ENCODE data around the gene CRB3. TPM values are rescaled to one million over a fixed set of nuclear protein-coding genes. Genes with fewer than 3 reads are reported as not detected.

CRB3 gene
- total RNA-seq, 2 donors from 2014 or later = 115 to 118 TPM

DNA sequence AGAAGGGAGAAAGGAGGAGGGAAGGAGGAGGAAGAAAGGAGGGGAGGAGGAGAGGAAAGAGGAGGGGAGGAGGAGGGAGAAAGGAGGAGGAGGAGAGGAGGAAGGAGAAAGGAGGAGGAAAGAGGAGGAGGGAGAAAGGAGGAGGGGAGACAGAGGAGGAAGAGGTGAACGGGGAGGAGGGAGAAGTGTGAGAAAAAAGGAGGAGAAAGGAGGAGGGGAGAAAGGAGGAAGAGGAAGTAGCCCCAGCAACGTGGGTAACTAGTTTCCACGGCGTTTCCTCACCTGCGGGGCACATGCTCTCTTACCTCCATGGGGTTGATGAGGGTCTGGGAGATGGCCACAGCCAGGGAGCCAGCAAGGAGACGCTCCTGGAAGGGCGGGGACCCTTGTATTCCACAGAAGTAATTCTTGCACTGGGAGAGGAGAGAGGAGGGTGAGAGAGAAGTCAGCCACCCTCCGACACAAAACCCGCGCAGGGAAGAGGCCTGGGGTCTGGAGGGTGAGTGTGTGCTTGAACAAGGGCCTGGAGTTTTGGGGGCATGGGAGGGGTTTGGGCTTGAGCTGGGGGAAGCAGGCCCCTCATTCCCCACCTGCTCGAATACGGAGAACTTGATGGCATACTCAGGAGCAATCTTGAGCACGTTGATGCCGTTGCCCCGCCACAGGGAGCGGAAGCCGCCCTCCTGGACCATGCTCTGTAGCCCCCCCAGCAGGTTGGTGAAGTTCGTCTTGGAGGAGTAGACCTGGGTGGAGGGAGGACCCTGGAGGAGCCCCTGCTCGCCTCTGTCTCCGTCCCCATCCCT lies 34.5 kb upstream of the CRB3 start:
- H3K36me3 ChIP-seq = no peaks in the 10 kb centered on the region
- TF ChIP-seq, protein P1, sequence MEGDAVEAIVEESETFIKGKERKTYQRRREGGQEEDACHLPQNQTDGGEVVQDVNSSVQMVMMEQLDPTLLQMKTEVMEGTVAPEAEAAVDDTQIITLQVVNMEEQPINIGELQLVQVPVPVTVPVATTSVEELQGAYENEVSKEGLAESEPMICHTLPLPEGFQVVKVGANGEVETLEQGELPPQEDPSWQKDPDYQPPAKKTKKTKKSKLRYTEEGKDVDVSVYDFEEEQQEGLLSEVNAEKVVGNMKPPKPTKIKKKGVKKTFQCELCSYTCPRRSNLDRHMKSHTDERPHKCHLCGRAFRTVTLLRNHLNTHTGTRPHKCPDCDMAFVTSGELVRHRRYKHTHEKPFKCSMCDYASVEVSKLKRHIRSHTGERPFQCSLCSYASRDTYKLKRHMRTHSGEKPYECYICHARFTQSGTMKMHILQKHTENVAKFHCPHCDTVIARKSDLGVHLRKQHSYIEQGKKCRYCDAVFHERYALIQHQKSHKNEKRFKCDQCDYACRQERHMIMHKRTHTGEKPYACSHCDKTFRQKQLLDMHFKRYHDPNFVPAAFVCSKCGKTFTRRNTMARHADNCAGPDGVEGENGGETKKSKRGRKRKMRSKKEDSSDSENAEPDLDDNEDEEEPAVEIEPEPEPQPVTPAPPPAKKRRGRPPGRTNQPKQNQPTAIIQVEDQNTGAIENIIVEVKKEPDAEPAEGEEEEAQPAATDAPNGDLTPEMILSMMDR (IDR thresholded peaks at IDR 0.05) = no peak
- H3K4me1 ChIP-seq = no peaks in the 10 kb centered on the region
- H3K27ac ChIP-seq = no peak overlapping the region
- no peak for DNase-seq
- intact Hi-C loops (cut with DNase I) = no loop called here
- H3K27me3 ChIP-seq = no peaks in the 10 kb centered on the region
- H3K4me3 ChIP-seq = no peak overlapping the region
- H3K9ac ChIP-seq (ENCODE audit: low read depth in 2 of 2, low read length in 2 of 2) = no peak overlapping the region
- H3K9me3 ChIP-seq = no peaks in the 10 kb centered on the region

DNA sequence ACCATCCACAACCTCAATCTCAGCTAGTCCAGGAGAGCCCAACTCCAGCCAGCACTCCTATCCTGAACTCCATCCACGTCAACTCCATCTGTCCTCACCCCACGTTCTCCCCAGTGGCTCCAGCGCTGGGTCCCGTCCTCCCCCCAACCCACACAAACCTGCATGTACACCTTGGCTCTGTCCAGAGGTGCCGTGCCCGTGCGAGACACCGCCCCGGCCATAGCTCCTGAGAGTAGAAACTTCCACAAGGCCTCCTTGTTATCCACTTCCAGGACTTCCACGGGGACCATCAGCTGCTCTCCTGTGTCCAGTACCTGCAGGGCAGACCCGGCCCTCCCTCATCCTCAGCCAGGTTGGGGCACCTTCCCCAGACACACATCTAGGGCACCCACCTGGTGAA lies 32.2 kb upstream of the CRB3 start:
- intact Hi-C loops (cut with DNase I) = no loop called here
- H3K4me1 ChIP-seq = no peaks in the 10 kb centered on the region
- H3K27ac ChIP-seq = no peak overlapping the region
- H3K27me3 ChIP-seq = no peaks in the 10 kb centered on the region
- no peaks in the 10 kb centered on the region for H3K9me3 ChIP-seq
- no peak overlapping the region for H3K9ac ChIP-seq (ENCODE audit: low read depth in 2 of 2, low read length in 2 of 2)
- H3K36me3 ChIP-seq = no peaks in the 10 kb centered on the region
- DNase-seq = no peak
- TF ChIP-seq, protein P1 (IDR thresholded peaks at IDR 0.05) = no peak
- H3K4me3 ChIP-seq = no peak overlapping the region

DNA sequence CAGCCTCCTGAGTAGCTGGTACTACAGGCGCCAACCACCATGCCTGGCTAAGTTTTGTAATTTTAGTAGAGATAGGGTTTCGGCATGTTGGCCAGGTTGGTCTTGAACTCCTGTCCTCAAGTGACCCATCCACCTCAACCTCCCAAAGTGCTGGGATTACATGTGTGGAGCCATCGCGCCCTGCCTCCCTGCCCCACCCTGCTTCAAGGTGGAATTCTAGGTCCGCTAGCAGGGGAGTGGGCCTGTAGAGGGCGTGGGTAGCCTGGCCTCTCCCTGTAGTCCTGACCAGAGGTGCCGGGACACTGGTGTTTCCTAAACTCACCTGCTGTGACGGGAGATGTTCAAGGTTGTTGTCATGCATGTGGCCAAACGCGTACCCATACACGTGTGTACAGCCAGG lies 30.9 kb upstream of the CRB3 start:
- Histone ChIP-seq H3K9me3 (no peaks in the 10 kb centered on the region), H3K9ac (ENCODE audit: low read depth in 2 of 2, low read length in 2 of 2) (no peak overlapping the region), H3K4me3 (no peak overlapping the region), H3K27ac (no peak overlapping the region), H3K4me1 (no peaks in the 10 kb centered on the region), H3K27me3 (no peaks in the 10 kb centered on the region), H3K36me3 (no peaks in the 10 kb centered on the region)
- intact Hi-C loops (cut with DNase I) = no loop called here
- TF ChIP-seq, protein P1 (IDR thresholded peaks at IDR 0.05) = no peak
- no peak for DNase-seq

DNA sequence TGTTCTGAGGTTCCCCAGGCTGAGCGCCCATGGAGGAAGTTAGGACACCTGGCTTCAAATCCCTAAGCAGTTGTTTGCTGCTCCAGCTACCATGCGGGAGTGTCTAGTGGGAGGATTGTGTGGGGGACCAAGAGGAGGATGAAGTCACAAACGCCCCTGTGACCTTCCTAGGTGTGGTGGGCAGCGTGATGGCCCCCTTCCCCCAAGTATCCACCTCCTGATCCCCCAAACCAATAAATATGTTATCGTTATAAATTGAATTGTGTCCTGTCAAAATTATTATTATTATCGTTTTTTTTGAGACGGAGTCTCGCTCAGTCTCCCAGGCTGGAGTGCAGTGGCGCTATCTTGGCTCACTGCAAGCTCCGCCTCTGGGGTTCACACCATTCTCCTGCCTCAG lies 30.4 kb upstream of the CRB3 start, which contains the start of gene SLC25A41:
Gene SLC25A41, minus strand, starts transcription at position 101 of the 400 bp plus-strand sequence. Its CDS starts 70 bp downstream, at position 31.
- no peak within 1 kb of the TSS for H3K9ac ChIP-seq (ENCODE audit: low read depth in 2 of 2, low read length in 2 of 2)
- no peaks in the 10 kb centered on the region for H3K27me3 ChIP-seq
- no peak within 1 kb of the TSS for H3K4me3 ChIP-seq
- TF ChIP-seq, protein P1 (IDR thresholded peaks at IDR 0.05) = no peak
- H3K27ac ChIP-seq = no peak within 1 kb of the TSS
- no peaks in the 10 kb centered on the region for H3K36me3 ChIP-seq
- H3K4me1 ChIP-seq = no peaks in the 10 kb centered on the region
- H3K9me3 ChIP-seq = no peaks in the 10 kb centered on the region
- intact Hi-C loops (cut with DNase I) = no loop called here
- no peak for DNase-seq

DNA sequence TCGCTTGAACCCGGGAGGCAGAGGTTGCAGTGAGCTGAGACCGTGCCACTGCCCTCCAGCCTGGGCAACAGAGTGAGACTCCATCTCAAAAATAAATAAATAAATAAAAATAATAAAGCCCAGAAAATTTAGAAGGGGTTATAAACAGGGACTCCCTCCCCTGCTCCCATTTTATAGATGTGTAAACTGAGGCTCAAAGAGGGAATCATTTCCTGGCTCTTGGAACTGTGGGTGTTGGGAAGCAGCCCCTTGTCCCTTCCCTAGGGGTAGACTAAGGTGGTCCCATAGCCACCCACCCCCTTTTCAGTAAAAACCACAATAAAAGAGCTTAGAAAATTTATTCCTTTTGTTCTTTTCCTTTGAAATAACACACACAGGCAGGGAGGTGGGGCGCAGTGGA lies 24.3 kb upstream of the CRB3 start:
- Histone ChIP-seq H3K27ac (no peak overlapping the region), H3K9me3 (no peaks in the 10 kb centered on the region), H3K27me3 (no peaks in the 10 kb centered on the region), H3K4me1 (no peaks in the 10 kb centered on the region), H3K9ac (ENCODE audit: low read depth in 2 of 2, low read length in 2 of 2) (no peak overlapping the region), H3K4me3 (no peak overlapping the region), H3K36me3 (no peaks in the 10 kb centered on the region)
- TF ChIP-seq, protein P1 (IDR thresholded peaks at IDR 0.05) = no peak
- intact Hi-C loops (cut with DNase I) = no loop called here
- DNase-seq = no peak

Measured in colonic mucosa (tissue), 4 donors.